ENCODE results near the gene GOT1.
A peak's percentile ranks its signal among the peaks of the same experiment; 100 is the strongest.

The GOT1 gene

GRCh38 chr10:99430451-99431189 lies at the start of gene GOT1:
Gene GOT1 (minus strand): TSS chr10:99430624. CDS start chr10:99430565, 59 bp downstream.
- peak; percentile 71 to 100 (median 96) for DNase-seq

GRCh38 chr10:99470327-99470726 lies 39.9 kb upstream of the GOT1 start:
- DNase-seq, result no peak

GRCh38 chr10:99467236-99467999 lies 37.0 kb upstream of the GOT1 start:
- no peak for DNase-seq

GRCh38 chr10:99466632-99467223 lies 36.3 kb upstream of the GOT1 start:
- no peak for DNase-seq

- no peak for DNase-seq
Observed at GRCh38 chr10:99461230-99461629, 30.8 kb upstream of the GOT1 start.

GRCh38 chr10:99460070-99460469 lies 29.6 kb upstream of the GOT1 start:
- no peak for DNase-seq

GRCh38 chr10:99459217-99459616 lies 28.8 kb upstream of the GOT1 start:
- no peak for DNase-seq

GRCh38 chr10:99457813-99458212 lies 27.4 kb upstream of the GOT1 start:
- no peak for DNase-seq

- DNase-seq, result no peak
Observed at GRCh38 chr10:99456931-99457288, 26.5 kb upstream of the GOT1 start.

- DNase-seq, result no peak
Observed at GRCh38 chr10:99456207-99456930, 25.9 kb upstream of the GOT1 start.

- no peak for DNase-seq
Observed at GRCh38 chr10:99451981-99452380, 21.6 kb upstream of the GOT1 start.

GRCh38 chr10:99451499-99451788 lies 21.0 kb upstream of the GOT1 start:
- no peak for DNase-seq

- no peak for DNase-seq
Observed at GRCh38 chr10:99450624-99451498, 20.4 kb upstream of the GOT1 start.

GRCh38 chr10:99450156-99450555 lies 19.7 kb upstream of the GOT1 start:
- no peak for DNase-seq

- DNase-seq, result no peak
Observed at GRCh38 chr10:99449023-99449422, 18.6 kb upstream of the GOT1 start.

- DNase-seq, result no peak
Observed at GRCh38 chr10:99444383-99445045, 14.1 kb upstream of the GOT1 start.

- DNase-seq, result no peak
Observed at GRCh38 chr10:99443500-99443899, 13.1 kb upstream of the GOT1 start.

- no peak for DNase-seq
Observed at GRCh38 chr10:99442394-99442793, 12.0 kb upstream of the GOT1 start.

- no peak for DNase-seq
Observed at GRCh38 chr10:99438890-99439289, 8.5 kb upstream of the GOT1 start.

- peak in 2 of 58 donors; percentile 52 to 58 for DNase-seq
Observed at GRCh38 chr10:99435986-99436638, 5.7 kb upstream of the GOT1 start.
